Brain pericyte (primary cell): Measurements from ENCODE around the gene TNIK.
"Not testable (repeated sequence)": the region's sequence is repeated elsewhere in the genome, so short reads cannot be mapped to it uniquely, and the experiment has no call there.

ENCODE experiments used
- DNase-seq: peaks from one replicate; pipeline ENCODE4 v3.0.0-alpha.2; 2012; ENCODE audit warnings: low read depth, low spot score

Gene TNIK

DNA sequence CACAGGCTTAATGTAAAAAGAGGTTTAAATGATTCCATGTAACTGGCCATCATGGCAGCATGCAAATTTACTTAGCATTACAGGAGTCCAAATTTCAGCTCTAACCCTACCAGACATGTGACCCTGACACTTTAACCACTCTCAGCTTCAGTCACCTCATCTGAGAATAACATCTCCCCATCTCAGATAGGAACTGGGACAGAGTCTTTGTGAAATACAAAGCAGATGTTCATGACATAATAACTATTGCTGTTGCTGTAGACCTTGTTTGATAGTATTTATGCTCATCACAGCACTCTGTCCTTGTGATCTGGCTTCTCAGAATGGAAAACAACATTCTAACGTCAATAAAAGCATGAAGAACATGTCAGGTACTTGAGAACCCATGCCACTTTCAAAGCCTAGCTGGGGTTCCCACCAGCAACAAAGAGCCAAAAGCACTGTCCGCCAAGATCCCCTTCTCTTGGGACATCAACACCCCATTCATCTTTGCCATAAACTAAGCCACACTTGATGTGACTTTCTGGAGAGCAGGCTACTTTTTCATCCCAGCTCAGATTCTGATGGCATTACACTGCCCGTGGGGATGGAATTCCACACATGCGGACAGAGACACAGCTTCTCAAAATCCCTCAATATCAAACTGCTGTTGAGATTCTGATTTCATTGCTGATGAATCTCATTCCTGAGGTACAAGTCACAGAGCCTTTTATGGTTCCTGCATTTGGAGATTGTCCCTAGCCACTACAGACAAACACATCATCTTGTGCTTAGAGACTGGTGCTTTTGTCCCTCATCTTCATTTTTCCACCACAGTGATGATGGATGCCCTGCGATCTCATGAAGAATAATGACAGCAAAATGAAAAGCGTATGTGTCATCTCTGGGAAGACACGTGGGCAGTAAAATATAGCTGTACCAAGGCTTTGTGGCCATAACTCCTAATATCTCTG, 202.7 kb downstream of the TNIK start:
- no peak for DNase-seq

DNA sequence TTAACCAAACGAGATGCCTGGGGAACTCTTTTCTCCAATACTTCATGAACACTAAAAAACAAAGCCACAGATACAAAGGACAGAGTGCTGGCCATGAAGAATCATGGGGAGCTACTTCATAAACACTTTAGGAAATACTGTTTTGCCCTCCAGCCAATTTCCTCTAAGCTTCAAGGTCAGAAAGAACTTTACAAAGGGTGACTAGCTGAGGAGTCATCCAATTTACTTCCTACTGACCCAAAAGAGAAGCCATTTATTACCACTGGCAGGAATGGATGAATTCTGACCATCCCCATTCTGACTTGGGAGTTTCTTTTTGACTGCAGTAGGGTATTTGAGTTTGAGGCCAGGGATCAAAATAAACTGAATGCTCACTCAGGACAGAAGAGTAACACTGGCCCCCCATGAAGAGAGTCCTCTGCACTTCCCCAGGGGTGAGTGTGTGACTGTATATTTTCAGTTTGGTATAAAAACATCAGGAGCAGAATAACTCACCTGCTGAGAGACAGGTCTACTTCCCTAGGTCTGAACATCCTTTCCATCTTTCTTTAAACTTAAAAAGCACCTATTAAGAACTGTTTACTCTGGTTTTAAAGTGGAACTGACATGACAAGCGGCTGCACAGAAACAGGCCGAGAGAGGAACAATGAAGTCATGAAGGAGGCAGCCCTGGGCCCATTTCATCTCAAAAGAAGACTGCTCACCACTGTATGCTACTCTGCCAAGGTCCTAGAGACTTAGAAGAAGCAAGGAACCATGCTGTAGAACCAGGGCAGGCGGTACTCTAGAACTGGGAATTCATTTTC, 203.6 kb downstream of the TNIK start:
- DNase-seq = no peak

DNA sequence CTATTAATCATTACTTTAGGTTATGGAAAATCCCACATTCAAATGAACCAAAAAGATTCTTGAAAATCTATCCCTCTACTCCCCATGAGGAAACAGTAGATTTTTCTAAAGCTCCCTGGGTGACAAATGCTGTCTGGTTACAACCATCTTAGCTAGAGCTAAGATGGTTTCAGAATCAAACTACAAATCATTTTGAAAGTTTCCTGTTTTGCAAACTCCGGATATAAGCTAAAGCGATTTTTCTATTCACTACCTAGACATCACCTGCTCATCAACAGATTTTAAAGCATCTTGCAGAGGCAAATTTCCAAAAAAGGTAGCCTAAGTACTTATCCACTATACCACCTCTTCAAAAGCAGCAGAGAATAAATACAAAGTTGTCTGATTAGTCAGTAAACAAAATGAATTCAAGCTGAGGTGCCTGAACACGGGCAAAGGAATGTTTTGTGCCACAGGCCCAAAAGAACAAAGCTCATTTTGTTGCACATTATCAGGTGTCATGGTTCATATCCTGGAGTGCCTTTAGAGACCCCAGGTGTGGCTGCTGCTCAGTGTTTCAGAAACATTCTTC, 204.9 kb downstream of the TNIK start:
- DNase-seq = no peak

DNA sequence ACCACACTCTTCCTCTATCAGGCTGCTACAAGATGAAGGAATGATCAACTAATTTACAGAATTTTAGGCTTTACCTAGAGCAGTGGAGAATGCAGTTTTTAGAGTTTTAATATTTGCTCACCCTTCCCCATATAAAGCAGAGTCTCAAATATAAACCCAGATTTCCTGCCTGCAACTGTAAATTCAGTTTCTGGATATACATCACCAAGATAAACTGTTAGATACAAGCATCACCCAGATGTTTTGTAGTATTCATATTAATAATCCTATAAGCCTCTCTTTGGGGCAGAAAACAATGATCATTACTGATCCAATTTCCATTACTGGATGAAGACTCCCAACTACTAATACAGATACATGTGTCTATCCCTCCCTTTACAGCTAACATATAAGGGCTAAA, 205.9 kb downstream of the TNIK start:
- no peak for DNase-seq

DNA sequence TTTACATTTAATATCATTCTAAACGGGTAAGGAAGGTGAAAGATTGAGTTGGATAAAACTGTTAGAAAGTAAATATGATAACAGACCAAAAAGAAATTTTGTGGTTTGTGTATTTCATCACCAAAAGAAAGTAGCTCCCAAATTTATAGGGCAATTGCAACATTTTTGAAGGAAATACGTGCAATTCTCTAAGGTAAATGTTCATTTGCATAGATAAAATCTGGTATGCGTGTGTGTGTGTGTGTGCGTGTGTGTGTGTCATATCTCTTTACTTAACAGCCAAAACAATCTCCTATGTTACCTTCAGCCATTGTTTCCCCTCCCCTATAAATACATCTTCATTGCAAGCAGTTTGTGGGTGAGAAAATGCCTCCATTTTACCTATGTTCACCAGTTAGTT, 208.4 kb downstream of the TNIK start:
- DNase-seq = no peak

DNA sequence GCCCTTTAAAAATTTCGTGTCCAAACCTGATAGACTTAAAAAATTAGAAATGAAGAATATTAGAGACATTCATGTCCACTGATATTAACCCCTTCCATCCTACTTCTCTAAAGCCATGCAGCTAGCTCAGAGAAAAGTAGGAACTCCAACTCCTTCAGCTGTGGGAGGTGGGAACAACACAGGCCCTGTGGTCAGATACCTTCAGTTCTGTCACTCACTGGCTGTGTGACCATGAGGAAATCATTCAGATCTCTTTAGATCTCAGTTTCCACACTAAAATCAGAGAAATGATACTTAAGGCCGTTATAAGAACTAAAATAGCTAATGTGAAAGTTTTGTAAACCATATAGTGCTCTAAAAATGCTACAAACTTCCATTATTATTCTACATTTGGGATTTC, 209.8 kb downstream of the TNIK start:
- DNase-seq = no peak

DNA sequence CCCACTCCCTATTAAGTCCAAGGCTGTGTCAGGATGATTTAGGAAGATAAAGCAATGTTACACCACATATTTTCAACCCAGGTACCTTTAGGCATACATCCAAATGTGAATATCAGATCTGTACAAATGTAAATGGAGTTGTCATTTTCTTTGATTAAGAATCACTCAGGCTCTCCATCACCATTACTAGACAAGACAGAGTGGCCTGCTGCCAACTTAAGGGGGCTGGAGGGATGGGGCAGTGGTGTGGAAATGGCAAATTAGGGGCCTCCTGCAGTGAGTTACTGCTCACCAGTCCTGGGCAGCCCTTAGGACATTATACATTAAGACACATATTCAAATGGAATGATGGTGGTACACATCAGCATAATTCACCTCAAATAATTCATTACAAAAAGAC, 211.0 kb downstream of the TNIK start:
- DNase-seq = no peak

DNA sequence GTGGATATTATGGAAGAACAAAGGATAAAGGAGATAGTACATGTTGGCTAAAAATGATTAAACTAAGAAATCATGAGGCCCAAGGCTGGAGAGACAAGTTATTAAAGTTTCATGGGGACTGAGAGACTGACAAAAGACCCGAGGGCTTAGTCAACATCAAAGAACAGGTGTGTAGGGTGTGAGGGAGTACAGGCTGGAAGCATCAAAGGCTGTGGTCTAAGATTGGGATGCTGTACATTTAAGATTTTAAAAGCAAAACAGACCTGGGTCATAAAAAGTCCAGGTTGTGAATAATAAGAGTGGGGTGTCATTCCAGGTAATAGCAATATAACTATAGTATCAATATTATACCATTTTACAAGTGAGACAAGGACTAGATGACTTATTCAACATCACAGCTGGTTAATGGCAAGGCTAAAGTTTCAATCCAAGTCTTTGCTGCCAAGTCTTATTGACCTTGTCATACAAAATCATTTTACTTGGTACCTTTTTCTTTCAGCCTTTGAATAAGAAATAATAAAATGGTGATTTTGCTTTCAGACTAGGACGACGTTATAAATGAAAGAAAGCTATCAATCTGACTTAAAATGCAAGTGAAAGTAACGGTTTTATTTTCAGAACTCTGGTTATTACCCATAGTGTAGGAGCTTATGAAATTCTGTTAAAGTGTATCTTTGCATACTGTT, 211.6 kb downstream of the TNIK start:
- DNase-seq = no peak

DNA sequence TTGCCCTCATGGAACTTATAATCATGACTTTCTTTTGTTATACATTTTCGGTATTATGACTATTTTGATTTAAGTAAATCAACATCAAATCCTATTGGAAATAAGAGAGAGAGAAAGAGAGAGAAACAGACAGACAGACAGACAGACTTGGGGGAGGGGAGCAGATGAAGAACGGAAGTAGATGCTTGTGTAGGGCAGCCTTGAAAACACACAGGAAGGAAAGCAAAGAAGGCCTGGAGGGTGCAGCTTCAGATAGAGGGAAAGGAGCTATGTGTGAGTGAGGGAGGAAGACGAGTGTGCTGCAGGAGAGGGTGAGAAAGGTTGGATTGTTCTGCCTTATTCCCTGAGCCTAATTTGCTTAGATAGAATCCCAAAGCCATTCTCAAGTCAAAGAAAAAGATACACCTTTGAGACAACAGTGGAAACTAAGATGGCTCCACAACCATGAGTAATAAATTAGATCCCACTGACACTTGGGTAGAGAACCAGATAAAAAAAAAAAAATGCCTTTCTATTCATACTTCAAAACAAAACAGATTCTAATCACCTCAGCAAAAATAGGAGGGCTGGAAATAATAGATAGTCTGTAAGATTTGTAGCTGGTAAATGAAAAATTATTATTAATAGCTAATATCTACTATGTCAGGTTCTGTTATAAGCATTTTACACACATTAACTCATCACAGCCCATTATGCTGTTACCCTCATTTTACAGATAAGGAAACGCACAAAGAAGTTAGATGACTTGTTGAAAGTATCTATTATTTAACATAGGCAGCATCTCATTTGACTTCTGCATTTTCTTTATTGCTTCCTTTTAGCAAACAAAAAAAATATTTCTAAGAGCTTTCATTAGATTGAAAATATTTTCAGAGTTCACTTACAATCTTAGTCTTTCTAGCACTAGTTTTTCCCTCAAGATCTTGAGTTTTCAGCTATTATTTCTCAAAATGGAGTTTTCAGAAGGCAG, 214.1 kb downstream of the TNIK start:
- DNase-seq = no peak

DNA sequence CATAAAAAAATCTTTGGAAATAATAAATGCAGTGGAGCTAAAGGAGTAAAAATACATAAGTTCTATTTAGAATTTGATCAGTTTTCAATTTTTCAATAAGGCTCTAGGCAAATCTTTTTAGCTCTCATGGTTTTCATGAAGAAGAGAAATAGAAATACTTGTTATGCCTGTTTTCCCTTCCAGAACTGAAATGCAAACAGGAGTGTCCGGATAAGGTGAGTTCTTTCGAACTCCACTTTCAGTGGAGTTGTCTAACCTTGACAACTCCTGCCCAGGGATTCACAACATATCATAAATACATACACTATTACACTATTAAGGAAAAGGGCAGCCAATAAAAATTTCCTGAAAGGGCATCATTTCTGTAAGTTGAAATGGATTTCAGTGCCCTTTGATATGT, 217.3 kb downstream of the TNIK start:
- no peak for DNase-seq

DNA sequence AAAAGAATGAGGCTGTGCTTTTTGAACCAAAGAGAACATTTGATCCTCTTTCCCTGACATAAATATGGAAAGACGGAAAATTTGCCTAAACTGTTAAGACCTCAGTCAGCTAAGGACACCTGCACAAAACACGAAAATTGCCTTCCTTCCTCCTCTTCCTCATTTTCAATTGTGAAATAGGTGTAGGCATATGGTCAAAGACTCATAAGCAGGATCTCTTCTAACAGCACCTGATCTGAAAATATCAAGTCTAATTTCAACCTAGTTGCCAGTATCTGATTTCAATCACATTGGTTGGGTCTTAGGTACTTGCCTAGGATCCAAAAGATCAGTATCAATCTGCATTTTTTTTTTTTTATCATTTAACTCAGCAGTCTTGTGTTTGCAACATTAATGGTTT, 218.0 kb downstream of the TNIK start:
- no peak for DNase-seq

DNA sequence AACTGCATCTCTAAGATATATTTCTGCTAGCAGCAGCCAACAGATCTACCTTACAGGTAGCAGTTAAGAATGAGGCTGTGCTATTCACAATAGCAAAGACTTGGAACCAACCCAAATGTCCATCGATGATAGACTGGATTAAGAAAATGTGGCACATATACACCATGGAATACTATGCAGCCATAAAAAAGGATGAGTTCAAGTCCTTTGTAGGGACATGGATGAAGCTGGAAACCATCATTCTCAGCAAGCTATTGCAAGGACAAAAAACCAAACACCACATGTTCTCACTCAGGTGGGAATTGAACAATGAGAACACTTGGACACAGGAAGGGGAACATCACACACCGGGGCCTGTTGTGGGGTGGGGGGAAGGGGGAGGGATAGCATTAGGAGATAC, 218.6 kb downstream of the TNIK start:
- DNase-seq = not testable (repeated sequence)

DNA sequence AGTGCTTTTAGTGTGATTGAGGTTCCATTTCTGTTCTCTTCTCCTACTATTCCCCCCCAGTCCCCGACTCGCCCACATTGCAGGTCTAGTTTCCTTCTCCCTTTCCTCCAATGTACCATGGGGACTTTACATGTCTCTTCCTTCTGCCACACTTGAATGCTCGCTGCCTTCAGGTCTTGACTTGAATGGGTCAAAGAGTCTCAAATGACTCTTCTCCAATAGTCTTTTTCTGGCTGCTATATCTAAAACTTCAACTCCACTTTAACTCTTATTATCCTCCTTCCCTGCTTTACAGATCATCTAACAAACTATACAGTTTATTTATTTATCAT, 219.7 kb downstream of the TNIK start:
- DNase-seq = no peak

DNA sequence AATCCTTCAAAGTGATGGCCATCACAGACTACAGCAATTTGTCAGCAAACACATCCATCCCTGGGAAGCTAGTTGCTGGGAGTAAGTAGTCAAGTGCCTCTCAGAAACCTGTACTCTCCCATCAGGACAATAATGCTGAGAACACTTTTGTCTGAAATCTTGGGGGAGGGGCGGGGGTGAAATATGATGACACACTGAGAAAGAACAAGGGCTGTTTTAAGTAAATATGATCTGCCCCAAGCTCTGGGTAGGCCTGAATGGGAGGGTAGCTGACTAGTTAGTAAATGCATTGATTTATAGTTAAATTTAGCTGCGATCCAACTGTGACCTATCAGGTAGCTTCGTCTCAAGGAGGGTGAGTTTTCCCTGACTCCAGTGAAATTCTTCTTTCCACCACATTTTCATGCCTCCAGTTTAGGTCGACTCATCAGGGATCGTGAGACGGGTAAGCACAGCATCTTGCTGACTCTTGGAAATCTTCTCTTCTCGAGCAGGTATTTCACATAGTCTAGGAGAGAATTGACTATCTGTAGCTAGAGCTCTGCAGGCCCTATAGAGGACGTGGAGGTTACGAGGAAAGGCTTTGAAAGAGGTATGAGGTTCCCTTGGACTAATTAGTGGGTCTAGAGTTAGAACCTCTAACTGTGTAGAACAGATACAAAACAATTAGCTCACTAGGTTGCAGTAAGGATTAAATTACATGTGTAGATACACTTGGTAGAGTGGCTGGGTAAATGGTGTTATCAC, 220.3 kb downstream of the TNIK start:
- DNase-seq = no peak

DNA sequence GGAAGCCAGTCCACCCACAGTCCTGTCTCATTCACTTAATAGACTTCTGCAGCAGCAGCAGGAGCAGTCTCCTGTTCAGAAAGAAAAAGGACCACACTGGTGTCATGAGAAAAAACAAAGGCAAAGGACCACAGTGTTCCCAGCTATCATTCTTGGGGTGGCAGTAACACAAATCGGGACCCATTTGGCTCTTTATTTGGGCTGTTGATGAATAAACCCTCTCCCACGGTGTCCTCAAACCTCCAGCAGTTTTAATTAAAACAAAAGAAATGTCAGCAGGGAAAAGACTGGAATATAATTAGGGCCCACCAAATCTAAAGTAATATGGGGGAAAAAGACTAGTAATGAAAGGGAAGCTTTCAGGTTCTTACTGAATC, 223.2 kb downstream of the TNIK start:
- no peak for DNase-seq

DNA sequence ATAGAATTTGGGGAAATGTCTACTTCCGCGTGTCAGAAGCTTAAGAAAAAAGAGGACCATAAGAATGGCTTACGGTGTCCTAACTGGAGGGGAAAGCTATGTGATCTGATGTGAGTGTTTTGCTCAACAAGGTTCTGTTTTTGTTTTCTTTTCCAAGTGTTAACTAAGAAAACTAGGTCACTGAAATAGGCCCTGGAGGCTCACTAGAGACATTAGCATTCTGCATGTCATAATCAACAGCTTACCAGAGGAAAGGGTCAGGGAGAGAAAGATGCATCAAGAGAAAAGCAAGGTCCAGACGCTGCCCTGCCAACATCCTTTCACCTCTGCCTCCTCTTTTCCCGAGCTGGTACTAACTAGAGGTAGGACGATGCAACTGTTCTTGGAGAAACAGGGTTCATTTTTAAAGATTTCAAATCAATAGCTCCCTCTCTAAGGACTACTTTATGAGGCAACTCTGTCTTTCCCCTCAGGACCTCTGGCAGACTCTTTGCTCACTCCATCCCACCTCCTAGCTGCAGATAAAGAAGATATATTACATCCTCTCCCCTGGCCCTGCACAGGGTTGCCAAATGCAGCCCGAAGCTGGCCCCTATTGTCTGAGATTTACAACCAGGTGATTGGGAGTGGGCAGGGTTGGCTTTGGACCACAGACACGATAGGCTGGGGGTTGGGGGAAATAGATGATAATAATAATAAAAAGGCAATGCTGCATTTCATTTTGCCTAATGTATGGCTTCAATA, 223.8 kb downstream of the TNIK start:
- no peak for DNase-seq

DNA sequence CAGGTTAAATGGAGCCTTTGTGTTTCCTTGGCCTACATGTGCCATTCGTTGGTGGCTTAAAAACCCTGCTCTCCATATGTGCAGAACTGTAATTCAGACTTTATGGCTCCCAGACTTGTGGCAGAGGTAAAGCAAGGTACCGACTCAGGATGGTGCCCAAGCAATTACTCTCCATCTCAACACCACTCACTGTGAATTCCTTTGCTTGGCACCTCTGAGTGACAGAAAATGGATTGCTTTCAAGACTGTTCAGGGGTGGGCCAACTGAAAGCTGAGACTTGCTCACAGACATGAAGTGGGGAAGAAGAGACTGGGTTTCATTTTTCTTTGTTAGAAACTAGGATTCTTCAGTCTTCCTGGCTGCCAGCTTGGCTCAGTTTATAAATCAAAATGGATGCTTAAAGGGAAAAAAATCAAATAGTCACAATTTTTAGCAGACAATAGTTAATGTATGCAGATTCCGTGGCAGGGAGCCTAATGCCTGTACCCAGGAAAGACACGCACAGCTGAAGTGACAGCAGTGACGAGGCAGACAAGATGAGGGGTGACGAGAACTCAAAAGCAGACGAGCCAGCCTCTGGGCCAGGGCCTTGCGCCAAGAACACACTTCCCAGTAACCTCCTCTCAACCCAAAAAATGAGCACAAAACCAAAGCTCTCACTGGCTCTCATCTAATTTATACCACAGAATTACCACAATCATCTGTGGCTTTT, 225.8 kb downstream of the TNIK start:
- DNase-seq = no peak

DNA sequence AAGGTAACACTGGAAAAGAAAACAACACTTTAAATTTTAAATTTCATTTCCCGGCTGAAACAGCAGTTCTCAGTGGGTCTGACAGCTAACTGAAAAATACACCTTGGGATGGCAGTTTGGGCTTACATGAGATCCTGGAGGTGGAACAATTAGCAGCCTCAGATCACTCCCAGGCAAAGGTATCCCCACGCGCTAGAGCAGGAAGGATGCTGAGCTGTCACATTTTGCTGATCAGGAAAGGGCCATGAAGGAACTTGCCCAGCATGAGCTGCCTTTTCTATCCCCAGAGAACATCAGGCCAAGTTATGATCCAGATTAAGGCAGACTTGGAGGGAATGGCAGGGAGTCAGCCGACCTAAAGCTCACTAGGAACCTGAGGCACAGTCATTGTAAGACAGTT, 228.8 kb downstream of the TNIK start:
- no peak for DNase-seq

DNA sequence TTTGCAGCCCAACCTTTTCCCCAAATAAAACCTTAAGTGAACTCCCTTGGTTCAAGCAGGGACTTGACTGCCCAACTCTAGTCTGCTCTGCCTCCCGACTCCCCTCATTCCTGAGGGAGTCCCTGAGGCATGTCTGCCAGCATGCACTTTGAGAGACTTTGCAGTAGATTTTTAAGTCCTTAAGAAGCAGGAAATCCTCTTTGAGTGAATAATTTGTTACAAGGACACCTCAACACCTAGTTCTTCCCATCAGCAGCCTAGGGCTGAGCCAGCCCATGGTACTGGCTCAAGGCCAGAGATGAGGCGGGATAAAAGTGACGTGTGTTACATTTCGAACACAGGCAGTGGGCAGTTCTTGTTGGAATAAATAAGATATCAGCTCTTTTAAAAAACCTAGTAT, 229.3 kb downstream of the TNIK start:
- no peak for DNase-seq
